ENCODE results near the gene EFTUD2.
"Not testable (repeated sequence)": the region's sequence is repeated elsewhere in the genome, so short reads cannot be mapped to it uniquely, and the experiment has no call there.

EFTUD2 gene

GRCh38 chr17:44846206-44846605 lies 53.0 kb downstream of the EFTUD2 start:
- DNase-seq, result no peak

GRCh38 chr17:44844390-44844830 lies 54.8 kb downstream of the EFTUD2 start:
- DNase-seq, result no peak

GRCh38 chr17:44842748-44843147 lies 56.5 kb downstream of the EFTUD2 start:
- DNase-seq, result no peak

GRCh38 chr17:44840936-44841335 lies 58.3 kb downstream of the EFTUD2 start:
- DNase-seq, result no peak

GRCh38 chr17:44840274-44840673 lies 59.0 kb downstream of the EFTUD2 start:
- DNase-seq, result no peak

- DNase-seq, result peak; percentile 57
These were observed 62.0 kb downstream of the EFTUD2 start for GRCh38 chr17:44837196-44837595.

- DNase-seq, result no peak
These were observed 66.4 kb downstream of the EFTUD2 start for GRCh38 chr17:44832805-44833204.

GRCh38 chr17:44831371-44831770 lies 67.9 kb downstream of the EFTUD2 start:
- no peak for DNase-seq

GRCh38 chr17:44830359-44831288 lies 68.6 kb downstream of the EFTUD2 start:
- peak; percentile 68 for DNase-seq

- DNase-seq, result peak; percentile 57
These were observed 69.5 kb downstream of the EFTUD2 start, which contains the start of gene GJC1 for GRCh38 chr17:44829523-44830358. GJC1 (minus strand) TSS chr17:44830287; CDS start chr17:44805817, 24,470 bp downstream.

- DNase-seq, result peak; percentile 51
These were observed 70.2 kb downstream of the EFTUD2 start for GRCh38 chr17:44828919-44829522.

- no peak for DNase-seq
These were observed 71.4 kb downstream of the EFTUD2 start for GRCh38 chr17:44827863-44828262.

- no peak for DNase-seq
These were observed 73.0 kb downstream of the EFTUD2 start for GRCh38 chr17:44826123-44826790.

GRCh38 chr17:44825236-44825635 lies 74.0 kb downstream of the EFTUD2 start:
- not testable (repeated sequence) for DNase-seq

GRCh38 chr17:44820631-44821212 lies 78.5 kb downstream of the EFTUD2 start:
- DNase-seq, result peak; percentile 79

GRCh38 chr17:44818508-44818907 lies 80.7 kb downstream of the EFTUD2 start:
- not testable (repeated sequence) for DNase-seq

- DNase-seq, result no peak
These were observed 87.0 kb downstream of the EFTUD2 start for GRCh38 chr17:44812263-44812662.

GRCh38 chr17:44808656-44809388 lies 90.4 kb downstream of the EFTUD2 start:
- not testable (repeated sequence) for DNase-seq

- DNase-seq, result no peak
These were observed 91.1 kb downstream of the EFTUD2 start for GRCh38 chr17:44808156-44808555.

- no peak for DNase-seq
These were observed 91.5 kb downstream of the EFTUD2 start for GRCh38 chr17:44807817-44808155.

GRCh38 chr17:44807093-44807816 lies 92.0 kb downstream of the EFTUD2 start:
- no peak for DNase-seq
